GM12874 (cell line): Measurements from ENCODE around the gene RAP1A.

ENCODE experiments used
- CTCF ChIP-seq: IDR thresholded peaks from 2 replicates; pipeline ENCODE4 v1.5.1; 2011; ENCODE audit warnings: low read depth, mild to moderate bottlenecking, control low read depth, low read length, moderate library complexity; ENCODE audit not compliant: insufficient read depth

RAP1A gene

GRCh38 chr1:111635324-111636009 is 15.9 kb downstream of the RAP1A start:
- TF ChIP-seq CTCF = no peak

- no peak for TF ChIP-seq CTCF
Measured at GRCh38 chr1:111638320-111638719, 18.7 kb downstream of the RAP1A start.

- TF ChIP-seq CTCF = no peak
Measured at GRCh38 chr1:111639602-111640198, 20.1 kb downstream of the RAP1A start.

- no peak for TF ChIP-seq CTCF
Measured at GRCh38 chr1:111643097-111643496, 23.5 kb downstream of the RAP1A start.

- no peak for TF ChIP-seq CTCF
Measured at GRCh38 chr1:111643696-111644095, 24.1 kb downstream of the RAP1A start.

- no peak for TF ChIP-seq CTCF
Measured at GRCh38 chr1:111644506-111644905, 24.9 kb downstream of the RAP1A start.

GRCh38 chr1:111647736-111648135 is 28.1 kb downstream of the RAP1A start:
- TF ChIP-seq CTCF = no peak
